GM19468 (cell line): Measurements from ENCODE around the gene GABPB1.
"Not testable (repeated sequence)": the region's sequence is repeated elsewhere in the genome, so short reads cannot be mapped to it uniquely, and the experiment has no call there.

ENCODE experiments used
- ATAC-seq: cut with Tn5 transposase; IDR thresholded peaks from one replicate; pipeline ENCODE4 v1.9.1; 2021; ENCODE audit warnings: mild to moderate bottlenecking, moderate library complexity, moderate number of reproducible peaks; ENCODE audit not compliant: unreplicated experiment; ENCODE audit errors: extremely low read depth

GABPB1 gene

GRCh38 chr15:50354838-50355618, at the start of gene GABPB1:
GABPB1 (minus strand) TSS chr15:50355198; CDS start chr15:50309798, 45,400 bp downstream.
- ATAC-seq: peak; percentile 21

GRCh38 chr15:50391561-50391960, 36.6 kb upstream of the GABPB1 start:
- not testable (repeated sequence) for ATAC-seq

GRCh38 chr15:50390554-50391264, 35.7 kb upstream of the GABPB1 start:
- ATAC-seq: peak; percentile 87

- ATAC-seq: not testable (repeated sequence)
These were observed 27.4 kb upstream of the GABPB1 start for GRCh38 chr15:50382408-50382807.

- ATAC-seq: no peak
These were observed 26.4 kb upstream of the GABPB1 start for GRCh38 chr15:50381438-50381837.

- no peak for ATAC-seq
These were observed 25.1 kb upstream of the GABPB1 start for GRCh38 chr15:50380089-50380488.

GRCh38 chr15:50379413-50379812, 24.4 kb upstream of the GABPB1 start:
- ATAC-seq: not testable (repeated sequence)

GRCh38 chr15:50378776-50379175, 23.8 kb upstream of the GABPB1 start:
- no peak for ATAC-seq

GRCh38 chr15:50377867-50378751, 23.1 kb upstream of the GABPB1 start:
- ATAC-seq: peak; percentile 98

- ATAC-seq: not testable (repeated sequence)
These were observed 14.6 kb upstream of the GABPB1 start for GRCh38 chr15:50369564-50369963.

GRCh38 chr15:50365971-50366370, 11.0 kb upstream of the GABPB1 start:
- ATAC-seq: no peak

- ATAC-seq: no peak
These were observed 10.6 kb upstream of the GABPB1 start for GRCh38 chr15:50365570-50365969.

- ATAC-seq: no peak
These were observed 8.6 kb upstream of the GABPB1 start for GRCh38 chr15:50363612-50364011.

GRCh38 chr15:50361756-50362155, 6.8 kb upstream of the GABPB1 start:
- no peak for ATAC-seq

GRCh38 chr15:50358845-50359244, 3.8 kb upstream of the GABPB1 start:
- no peak for ATAC-seq

GRCh38 chr15:50355980-50356379, 982 bp upstream of the GABPB1 start:
- ATAC-seq: no peak

- ATAC-seq: no peak
These were observed 564 bp upstream of the GABPB1 start for GRCh38 chr15:50355619-50355905.

- no peak for ATAC-seq
These were observed 792 bp downstream of the GABPB1 start for GRCh38 chr15:50353975-50354837.

- no peak for ATAC-seq
These were observed 1.6 kb downstream of the GABPB1 start for GRCh38 chr15:50353251-50353974.
